HG03103 (cell line): ENCODE data around the gene KCNK13.

Experiments used
- ATAC-seq: cut with Tn5 transposase; IDR thresholded peaks from one replicate; pipeline ENCODE4 v1.9.1; 2021; ENCODE audit warnings: low read depth; ENCODE audit not compliant: unreplicated experiment

Gene KCNK13

DNA sequence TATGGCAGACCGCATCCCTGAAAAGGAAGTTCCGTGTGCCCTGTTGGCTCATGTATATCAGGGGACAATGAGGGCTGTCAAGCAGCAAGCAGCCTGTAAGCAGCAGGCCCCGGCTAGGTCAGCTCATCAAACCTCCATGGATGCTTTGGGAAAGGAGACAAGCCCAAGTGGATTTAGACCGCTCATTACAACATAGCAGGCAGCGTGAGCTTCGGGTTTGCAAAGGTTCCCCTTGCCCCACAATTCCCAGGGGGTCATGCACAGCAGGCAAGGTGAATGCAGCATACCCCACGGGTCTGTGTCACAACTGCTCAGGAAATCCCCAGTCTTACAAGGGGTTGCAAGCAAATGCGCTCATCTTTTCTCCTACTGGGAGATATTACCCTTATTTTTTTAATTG, 54.6 kb downstream of the KCNK13 start:
- ATAC-seq = no peak

GRCh38 chr14:90118027-90118426, 56.2 kb downstream of the KCNK13 start:
- no peak for ATAC-seq

DNA sequence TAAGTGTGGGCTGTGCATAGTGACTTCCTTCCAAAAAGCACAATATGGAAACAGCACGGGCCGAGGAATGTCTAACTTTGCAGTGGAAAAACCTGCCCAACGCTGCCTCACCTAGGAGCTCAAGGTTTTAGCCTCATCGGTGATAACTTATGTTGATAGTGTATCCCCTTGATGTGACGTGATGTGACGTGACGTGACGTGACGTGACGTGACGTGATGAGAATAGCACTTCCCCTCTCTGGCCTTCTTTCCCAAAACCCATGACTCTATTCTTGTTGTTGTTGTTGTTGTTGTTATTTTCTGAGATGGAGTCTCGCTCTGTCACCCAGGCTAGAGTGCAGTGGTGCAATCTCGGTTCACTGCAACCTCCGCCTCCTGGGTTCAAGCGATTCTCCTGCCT, 64.5 kb downstream of the KCNK13 start:
- no peak for ATAC-seq

DNA sequence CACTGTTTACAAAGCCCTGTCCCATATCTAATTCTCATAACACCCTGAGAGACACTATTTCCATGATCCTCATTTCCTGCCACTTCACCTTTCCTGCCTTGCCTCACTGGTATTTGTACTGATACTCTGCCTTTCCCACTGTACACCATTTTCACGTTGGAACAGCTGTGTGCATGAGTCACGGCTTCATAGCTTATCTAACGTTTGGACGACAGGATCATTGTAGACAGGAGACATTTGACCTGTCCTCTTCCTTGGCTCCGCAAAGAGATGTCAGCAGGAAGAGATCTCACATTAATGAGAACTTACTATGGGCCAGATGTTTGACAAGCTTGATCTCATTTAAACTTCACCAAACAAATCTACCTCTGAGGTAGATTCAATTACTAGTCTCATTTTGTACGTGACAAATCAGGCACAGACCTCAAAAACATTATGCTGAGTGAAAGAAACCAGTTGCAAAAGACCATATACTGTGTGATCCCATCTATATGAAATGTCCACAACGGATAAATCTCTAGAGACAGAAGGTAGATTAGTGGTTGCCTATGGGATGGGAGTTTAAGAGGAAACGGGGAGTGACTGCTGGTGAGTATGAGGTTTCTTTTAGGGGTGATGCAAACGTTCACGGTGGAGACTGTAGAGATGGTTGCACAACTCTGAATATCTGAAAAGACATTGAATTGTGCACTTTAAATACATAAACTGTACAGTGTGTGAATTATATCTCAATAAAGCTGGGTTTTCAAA, 71.2 kb downstream of the KCNK13 start:
- no peak for ATAC-seq

- no peak for ATAC-seq
These were observed 75.1 kb downstream of the KCNK13 start for GRCh38 chr14:90136904-90137303.

DNA sequence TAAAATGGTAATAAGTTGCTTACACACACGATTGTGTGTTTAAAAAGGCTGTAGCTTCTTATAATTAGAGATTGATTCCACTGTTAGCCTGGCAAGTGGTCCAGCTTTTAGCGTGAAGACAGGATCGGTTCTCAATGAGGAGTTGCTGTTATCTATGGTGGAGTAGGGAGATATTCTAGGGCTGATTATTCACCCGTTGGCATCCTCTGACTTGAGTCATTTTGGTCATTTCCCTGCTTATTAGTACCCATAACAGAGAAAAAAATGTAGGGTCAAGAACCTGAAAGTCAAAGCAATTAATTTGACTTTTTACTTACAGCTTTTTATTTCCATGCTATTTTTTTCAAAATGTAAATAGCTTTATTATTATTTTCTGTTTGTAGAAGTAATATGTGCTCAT, 76.0 kb downstream of the KCNK13 start:
- no peak for ATAC-seq

DNA sequence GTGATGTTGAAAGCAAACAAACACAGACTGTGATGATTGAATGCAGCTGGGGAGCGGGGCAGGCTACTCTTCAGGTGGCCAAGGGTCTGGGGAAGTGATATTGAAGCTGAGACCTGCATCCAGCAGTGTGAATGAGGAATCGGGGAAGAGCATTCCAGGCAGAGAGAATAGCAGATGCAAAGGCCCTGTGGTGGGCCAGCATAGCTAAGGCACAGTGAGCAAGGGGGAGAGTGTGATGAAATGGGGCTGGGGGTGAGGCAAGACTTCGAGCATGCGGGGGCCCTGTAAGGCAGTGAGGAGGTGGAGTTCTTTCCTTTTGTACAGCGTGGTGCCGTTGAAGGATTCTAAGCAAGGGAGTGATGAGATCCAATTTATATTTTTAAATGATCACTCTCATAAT, 77.4 kb downstream of the KCNK13 start:
- ATAC-seq = no peak

GRCh38 chr14:90140298-90140955, 78.6 kb downstream of the KCNK13 start:
- ATAC-seq = no peak

DNA sequence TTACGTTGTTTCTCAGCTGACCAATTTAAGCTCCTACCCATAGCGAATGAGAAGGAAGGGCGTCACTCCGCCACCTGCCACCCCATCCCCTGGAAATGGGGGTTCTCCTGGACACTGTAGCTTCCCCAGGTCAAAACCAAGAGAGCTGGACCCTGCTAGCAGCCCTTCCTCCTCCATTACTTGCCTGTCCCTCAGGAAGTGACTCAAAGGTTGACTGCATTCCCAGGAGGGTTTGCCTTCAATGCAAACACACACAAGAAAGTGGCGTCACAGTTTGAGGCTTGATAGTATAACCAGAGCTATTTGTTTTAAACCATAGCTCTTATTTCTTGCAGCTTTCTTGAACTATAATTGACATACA, 79.1 kb downstream of the KCNK13 start:
- no peak for ATAC-seq

DNA sequence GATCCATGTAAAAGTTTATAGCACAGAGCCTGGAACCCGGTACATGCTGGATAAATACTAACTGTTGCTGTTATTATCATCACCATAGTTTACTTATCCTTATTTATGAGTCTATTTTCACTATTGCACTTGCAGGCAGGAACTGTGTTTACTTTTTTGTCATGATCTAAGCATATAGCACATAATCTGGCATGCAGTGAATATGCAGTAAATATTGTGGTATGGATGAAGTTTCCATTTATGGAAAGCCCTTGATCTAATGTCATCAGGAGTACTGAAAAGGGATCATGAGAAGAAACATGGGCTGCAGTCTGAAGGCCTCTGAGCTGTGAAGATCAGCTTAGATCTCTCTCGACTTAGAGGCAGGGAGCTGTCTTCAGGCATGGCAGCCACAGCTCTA, 91.6 kb downstream of the KCNK13 start:
- ATAC-seq = no peak

- ATAC-seq = no peak
These were observed 92.3 kb downstream of the KCNK13 start for GRCh38 chr14:90154110-90154509.

DNA sequence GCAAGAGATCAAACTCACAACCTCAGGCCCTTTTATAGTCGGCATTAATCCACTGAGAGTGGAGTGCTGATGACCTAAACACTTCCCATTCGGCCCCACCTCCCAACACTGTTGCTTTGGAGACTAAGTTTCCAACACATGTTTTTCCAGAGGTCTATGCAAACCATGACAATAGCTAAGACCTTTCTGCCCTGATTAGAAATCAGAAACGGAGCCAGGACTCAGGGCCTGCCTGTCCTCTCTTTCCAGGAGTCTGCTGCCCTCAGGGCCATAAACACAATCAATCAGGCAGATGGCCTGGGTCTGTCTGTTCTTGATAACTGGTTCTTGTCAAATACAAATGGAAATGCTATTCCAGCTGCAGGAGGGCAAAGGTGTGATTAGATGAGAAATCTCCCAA, 97.4 kb downstream of the KCNK13 start:
- no peak for ATAC-seq

DNA sequence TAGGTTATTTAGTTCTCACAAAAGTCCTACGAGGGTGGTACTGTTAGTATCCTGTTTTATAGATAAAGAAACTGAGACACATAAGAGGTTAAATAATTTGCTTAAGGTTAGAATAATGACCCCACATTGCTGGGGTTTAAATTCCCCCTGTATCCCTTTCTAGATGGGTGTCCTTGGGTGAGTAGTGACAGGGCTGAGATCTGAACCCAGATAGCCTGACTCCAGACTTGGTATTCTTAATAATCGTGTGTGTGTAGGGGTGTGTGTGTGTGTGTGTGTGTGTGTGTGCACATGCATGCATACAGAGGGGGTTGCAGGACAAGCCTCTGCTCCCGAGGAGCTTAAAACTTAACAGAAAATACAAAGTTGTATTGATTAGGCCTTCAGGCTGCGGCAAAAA, 97.9 kb downstream of the KCNK13 start:
- ATAC-seq = no peak

- ATAC-seq = no peak
These were observed 99.3 kb downstream of the KCNK13 start for GRCh38 chr14:90161129-90161528.

DNA sequence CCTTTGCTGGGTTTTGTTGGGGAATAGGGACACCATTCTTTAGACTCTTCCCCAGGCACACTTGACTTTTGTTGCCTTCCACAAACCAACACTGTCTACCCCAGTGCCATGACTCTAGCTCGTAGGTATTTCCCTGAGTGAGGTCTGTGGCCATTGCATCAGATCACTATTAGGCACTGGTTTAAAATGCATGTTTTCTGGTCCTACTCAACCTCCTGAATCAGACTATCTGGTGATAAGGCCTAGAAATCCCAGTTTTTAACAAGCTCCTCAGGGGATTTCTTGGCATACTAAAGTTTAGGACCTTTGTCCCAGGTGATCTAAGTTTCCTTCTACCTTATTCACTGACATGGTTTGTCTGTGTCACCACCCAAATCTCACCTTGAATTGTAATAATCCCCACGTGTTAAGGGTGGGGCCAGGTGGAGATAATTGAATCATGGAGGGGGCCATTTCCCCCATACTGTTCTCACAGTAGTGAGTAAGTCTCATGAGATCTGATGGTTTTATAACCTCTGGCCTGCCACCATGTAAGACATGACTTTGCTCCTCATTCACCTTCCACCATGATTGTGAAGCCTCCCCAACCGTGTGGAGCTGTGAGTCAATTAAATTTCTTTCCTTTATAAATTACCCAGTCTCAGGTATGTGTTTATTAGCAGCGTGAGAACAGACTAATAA, 106.8 kb downstream of the KCNK13 start:
- ATAC-seq = no peak

GRCh38 chr14:90175631-90176030, 113.8 kb downstream of the KCNK13 start:
- ATAC-seq = no peak

DNA sequence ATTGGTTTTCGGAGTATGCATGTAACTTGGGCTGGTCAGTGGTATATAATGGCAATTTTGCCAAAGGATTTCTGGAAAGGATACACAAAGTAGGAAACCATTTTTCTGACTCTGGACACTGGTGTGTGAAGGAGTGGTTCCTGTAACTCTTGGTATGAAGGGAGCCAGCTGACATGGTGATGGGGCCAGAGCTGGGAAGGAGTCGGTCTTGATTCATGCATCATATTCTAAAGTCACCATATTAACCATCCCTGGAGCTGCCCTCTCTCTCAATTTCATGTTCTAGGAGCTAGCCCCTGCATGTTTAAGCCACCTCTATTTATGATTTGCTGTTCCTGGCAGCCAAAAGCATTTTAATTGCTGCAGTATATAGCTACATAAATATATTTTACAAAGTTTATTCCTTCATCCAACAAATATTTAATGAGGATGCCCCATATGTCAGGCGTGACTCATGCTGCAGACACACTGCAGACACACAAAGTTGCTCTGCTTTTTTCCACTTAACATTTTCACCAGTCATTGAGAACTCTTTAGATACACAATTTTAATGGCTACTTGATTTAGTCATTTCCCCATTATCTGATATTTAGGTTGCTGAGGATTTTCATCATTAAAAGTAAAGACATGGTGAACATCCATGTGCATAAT, 115.9 kb downstream of the KCNK13 start:
- no peak for ATAC-seq

- no peak for ATAC-seq
These were observed 117.6 kb downstream of the KCNK13 start for GRCh38 chr14:90179357-90179756.

GRCh38 chr14:90179809-90180779, 118.3 kb downstream of the KCNK13 start:
- ATAC-seq = no peak

DNA sequence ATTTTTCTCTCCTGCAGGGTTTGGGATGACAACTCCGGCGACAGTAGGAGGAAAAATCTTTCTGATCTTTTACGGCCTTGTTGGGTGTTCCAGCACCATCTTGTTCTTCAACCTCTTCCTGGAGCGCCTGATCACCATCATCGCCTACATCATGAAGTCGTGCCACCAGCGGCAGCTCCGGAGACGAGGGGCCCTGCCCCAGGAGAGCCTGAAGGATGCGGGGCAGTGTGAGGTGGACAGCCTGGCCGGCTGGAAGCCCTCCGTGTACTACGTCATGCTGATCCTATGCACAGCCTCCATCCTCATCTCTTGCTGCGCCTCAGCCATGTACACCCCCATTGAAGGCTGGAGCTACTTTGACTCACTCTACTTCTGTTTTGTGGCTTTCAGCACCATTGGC, 122.3 kb downstream of the KCNK13 start:
- ATAC-seq = no peak
